Endodermal cell (in vitro differentiated cells): ENCODE measurements around the gene CDC42. TPM values are rescaled to one million over a fixed set of nuclear protein-coding genes. Genes with fewer than 3 reads are reported as not detected.

Source experiments
- DNase-seq: peaks from one replicate; pipeline ENCODE4 v3.0.0-alpha.2; 2017
- H3K27ac ChIP-seq: 2 replicates; pipeline ENCODE4 v1.5.1; 2013; ENCODE audit warnings: mild to moderate bottlenecking, low read depth, low read length, moderate library complexity
- H3K27me3 ChIP-seq: 2 replicates; pipeline ENCODE4 v1.6.1; 2013; ENCODE audit warnings: mild to moderate bottlenecking, low read length, moderate library complexity; ENCODE audit not compliant: insufficient read depth, control insufficient read depth, poor library complexity, severe bottlenecking
- H3K36me3 ChIP-seq: 2 replicates; pipeline ENCODE4 v1.7.0; 2013; ENCODE audit warnings: mild to moderate bottlenecking, low read length, moderate library complexity; ENCODE audit not compliant: control insufficient read depth, insufficient read depth
- H3K4me1 ChIP-seq: one replicate; pipeline ENCODE4 v1.7.0; 2013; ENCODE audit warnings: low read length; ENCODE audit not compliant: control insufficient read depth, insufficient read depth
- H3K4me3 ChIP-seq: 2 replicates; pipeline ENCODE4 v1.5.1; 2013; ENCODE audit warnings: mild to moderate bottlenecking, low read length, moderate library complexity
- H3K9ac ChIP-seq: 2 replicates; pipeline ENCODE4 v1.6.1; 2013; ENCODE audit warnings: mild to moderate bottlenecking, low read length, moderate library complexity; ENCODE audit not compliant: poor library complexity, severe bottlenecking; ENCODE audit errors: extremely low read depth
- H3K9me3 ChIP-seq: 2 replicates; pipeline ENCODE4 v1.6.1; 2013; ENCODE audit warnings: mild to moderate bottlenecking, low read length, moderate library complexity; ENCODE audit not compliant: control insufficient read depth
- H3K27ac Mint-ChIP-seq: 2 replicates; pipeline ENCODE4 v1.8.0; 2020; ENCODE audit warnings: mixed read lengths
- H3K27me3 Mint-ChIP-seq: 2 replicates; pipeline ENCODE4 v1.8.0; 2021; ENCODE audit warnings: mild to moderate bottlenecking, mixed read lengths; ENCODE audit not compliant: insufficient read depth
- H3K36me3 Mint-ChIP-seq: 2 replicates; pipeline ENCODE4 v1.8.0; 2020; ENCODE audit warnings: low read depth, mixed read lengths
- H3K4me1 Mint-ChIP-seq: 2 replicates; pipeline ENCODE4 v1.8.0; 2020; ENCODE audit warnings: mixed read lengths
- H3K4me3 Mint-ChIP-seq: 2 replicates; pipeline ENCODE4 v1.8.0; 2020; ENCODE audit warnings: mild to moderate bottlenecking, moderate library complexity, mixed read lengths
- H3K9me3 Mint-ChIP-seq: 2 replicates; pipeline ENCODE4 v1.8.0; 2020; ENCODE audit warnings: mild to moderate bottlenecking, mixed read lengths
- CTCF ChIP-seq: fragments of 200-600 bp; sonication (generic); conservative IDR thresholded peaks from 2 replicates; pipeline ENCODE4 v1.5.0; 2021; ENCODE audit warnings: antibody characterized with exemption, mild to moderate bottlenecking
- WGBS, 2 experiments: methylation state at CpG; one replicate each; pipeline versions ENCODE4 v1.1.5 to v1.1.7; 2013; ENCODE audit warnings: missing lambda C conversion rate in 2 of 2, mixed read lengths in 1 of 2; ENCODE audit not compliant: insufficient coverage in 1 of 2, insufficient read length in 1 of 2; 5-methylcytosine and 5-hydroxymethylcytosine counted together
- total RNA-seq, 2 donors: library from RNA; stranded (reverse); fragmentation: NEBNext Ultra II Directional in 1 of 2; extraction: Animal tissue kit (Norgen Biotek cat#: 25700) in 1 of 2; gene quantifications; 2 replicates in 1 of 2; 3 replicates in 1 of 2; pipeline ENCODE4 v1.2.1, GENCODE V29; 2021

CDC42 gene
- total RNA-seq, 2 donors from 2014 or later = 274 to 283 TPM

- Mint-ChIP-seq H3K4me3 (no peak overlapping the region), H3K27ac (no peak overlapping the region), H3K36me3 (no peaks in the 10 kb centered on the region), H3K4me1 (peaks cover 6% of the 10 kb centered on the region), H3K9me3 (no peaks in the 10 kb centered on the region), H3K27me3 (no peaks in the 10 kb centered on the region)
- DNase-seq = no peak
- WGBS, 2 experiments = 76 to 81% methylated on average over 10 of the region's 10 CpGs
- Histone ChIP-seq H3K36me3 (no peaks in the 10 kb centered on the region), H3K9ac (no peak overlapping the region), H3K4me3 (no peak overlapping the region), H3K27ac (no peak overlapping the region), H3K4me1 (no peaks in the 10 kb centered on the region), H3K9me3 (no peaks in the 10 kb centered on the region), H3K27me3 (no peaks in the 10 kb centered on the region)
- TF ChIP-seq CTCF = peak; percentile 72
Observed at GRCh38 chr1:22018583-22019559, 33.6 kb upstream of the CDC42 start.

- Histone ChIP-seq H3K9me3 (no peaks in the 10 kb centered on the region), H3K27ac (no peak overlapping the region), H3K4me3 (no peak overlapping the region), H3K27me3 (no peaks in the 10 kb centered on the region), H3K9ac (no peak overlapping the region), H3K36me3 (no peaks in the 10 kb centered on the region), H3K4me1 (peaks cover 4% of the 10 kb centered on the region)
- 92 to 95% methylated on average over 4 to 6 of the region's 6 CpGs for WGBS, 2 experiments
- no peaks in the 10 kb centered on the region for H3K36me3 Mint-ChIP-seq
- H3K9me3 Mint-ChIP-seq = no peaks in the 10 kb centered on the region
- no peak overlapping the region for H3K4me3 Mint-ChIP-seq
- H3K27me3 Mint-ChIP-seq = no peaks in the 10 kb centered on the region
- DNase-seq = no peak
- no peak for TF ChIP-seq CTCF
- H3K27ac Mint-ChIP-seq = no peak overlapping the region
- peaks cover 13% of the 10 kb centered on the region for H3K4me1 Mint-ChIP-seq
Observed at GRCh38 chr1:22021061-22021460, 31.4 kb upstream of the CDC42 start.

GRCh38 chr1:22024485-22025367 is 27.8 kb upstream of the CDC42 start:
- Histone ChIP-seq H3K27me3 (no peaks in the 10 kb centered on the region), H3K36me3 (no peaks in the 10 kb centered on the region), H3K9me3 (no peaks in the 10 kb centered on the region), H3K4me3 (peak overlapping the region; percentile 98), H3K4me1 (peaks cover 4% of the 10 kb centered on the region), H3K9ac (peak overlapping the region; percentile 98), H3K27ac (peak overlapping the region; percentile 90)
- H3K36me3 Mint-ChIP-seq = peaks cover 2% of the 10 kb centered on the region
- 32 to 33% methylated on average over 29 to 33 of the region's 33 CpGs for WGBS, 2 experiments
- H3K4me3 Mint-ChIP-seq = peak overlapping the region; percentile 87
- no peak for TF ChIP-seq CTCF
- peaks cover 26% of the 10 kb centered on the region for H3K4me1 Mint-ChIP-seq
- peak overlapping the region; percentile 89 for H3K27ac Mint-ChIP-seq
- H3K27me3 Mint-ChIP-seq = no peaks in the 10 kb centered on the region
- DNase-seq = peak; percentile 86
- H3K9me3 Mint-ChIP-seq = no peaks in the 10 kb centered on the region
